VCaP (cell line): Measurements from ENCODE around the gene ACSL3.
A peak's percentile ranks its signal among the peaks of the same experiment; 100 is the strongest.

ENCODE experiments used
- H3K27ac ChIP-seq: fragments of 450-650 bp; 2 replicates; pipeline ENCODE4 v1.5.1; 2017
- CTCF ChIP-seq: fragments of 450-650 bp; conservative IDR thresholded peaks from 2 replicates; pipeline ENCODE4 v1.5.1; 2017; ENCODE audit warnings: mild to moderate bottlenecking, moderate library complexity

ACSL3 gene

GRCh38 chr2:222973237-222973636 lies 112.4 kb downstream of the ACSL3 start:
- TF ChIP-seq CTCF = no peak
- H3K27ac ChIP-seq = no peak overlapping the region

GRCh38 chr2:222973733-222974132 lies 112.9 kb downstream of the ACSL3 start:
- no peak for TF ChIP-seq CTCF

GRCh38 chr2:222976521-222977061 lies 115.8 kb downstream of the ACSL3 start:
- no peak for TF ChIP-seq CTCF
- no peak overlapping the region for H3K27ac ChIP-seq

More at GRCh38 chr2:222973733-222974132, 112.9 kb downstream of the ACSL3 start:
- no peak overlapping the region for H3K27ac ChIP-seq

- no peak overlapping the region for H3K27ac ChIP-seq
- TF ChIP-seq CTCF = no peak
Measured at GRCh38 chr2:222977121-222977520, 116.3 kb downstream of the ACSL3 start.

GRCh38 chr2:222978850-222979249 lies 118.0 kb downstream of the ACSL3 start:
- no peak for TF ChIP-seq CTCF
- H3K27ac ChIP-seq = no peak overlapping the region

GRCh38 chr2:222979484-222979883 lies 118.6 kb downstream of the ACSL3 start:
- H3K27ac ChIP-seq = no peak overlapping the region
- TF ChIP-seq CTCF = no peak

GRCh38 chr2:222982010-222982908 lies 121.4 kb downstream of the ACSL3 start:
- peak; percentile 70 for TF ChIP-seq CTCF
- no peak overlapping the region for H3K27ac ChIP-seq
